ENCODE results near the gene MARCHF11.
A peak's percentile ranks its signal among the peaks of the same experiment; 100 is the strongest.

MARCHF11 gene

GRCh38 chr5:16065831-16066230, 113.8 kb downstream of the MARCHF11 start:
- H3K9ac ChIP-seq (ENCODE audit: low read length): no peak overlapping the region
- no peak overlapping the region for H3K4me2 ChIP-seq (ENCODE audit: low read length)
- no peak overlapping the region for H2AK5ac ChIP-seq (ENCODE audit: low read length)
- H3K36me3 ChIP-seq (ENCODE audit: control insufficient read depth in 1 of 2, insufficient read depth in 2 of 2, low read length in 2 of 2): no peaks in the 10 kb centered on the region
- H3K27ac ChIP-seq (ENCODE audit: low read depth, low read length): no peak overlapping the region
- H2AFZ ChIP-seq (ENCODE audit: insufficient read depth, low read length, poor library complexity): no peak overlapping the region
- H2BK120ac ChIP-seq (ENCODE audit: insufficient read depth, low read length, poor library complexity): no peak overlapping the region
- no peak for DNase-seq
- H4K12ac ChIP-seq (ENCODE audit: low read depth, low read length): no peak overlapping the region
- H3K23ac ChIP-seq (ENCODE audit: low read length): no peak overlapping the region
- H3K27me3 ChIP-seq (ENCODE audit: insufficient read depth, low read length): no peaks in the 10 kb centered on the region
- H3K79me1 ChIP-seq (ENCODE audit: low read length): no peaks in the 10 kb centered on the region
- no peaks in the 10 kb centered on the region for H3K9me3 ChIP-seq (ENCODE audit: insufficient read depth, low read depth, low read length)
- H3K18ac ChIP-seq (ENCODE audit: low read length): no peak overlapping the region
- H4K8ac ChIP-seq (ENCODE audit: low read depth, low read length): no peak overlapping the region
- WGBS (ENCODE audit: extremely low coverage, insufficient coverage, insufficient read length): no CpG with 5 or more reads among the region's 4 CpGs
- no peaks in the 10 kb centered on the region for H3K79me2 ChIP-seq (ENCODE audit: control insufficient read depth, insufficient read depth, low read length, poor library complexity)
- H3K4me1 ChIP-seq (ENCODE audit: control insufficient read depth in 1 of 2, insufficient read depth in 2 of 2, low read length in 2 of 2): no peaks in the 10 kb centered on the region
- H4K91ac ChIP-seq (ENCODE audit: low read depth, low read length): no peak overlapping the region
- H2BK5ac ChIP-seq (ENCODE audit: low read depth, low read length, poor library complexity): no peak overlapping the region
- no peak overlapping the region for H3K4me3 ChIP-seq (ENCODE audit: low read depth, low read length)
- H3K4ac ChIP-seq (ENCODE audit: low read depth, low read length): no peak overlapping the region
- H2BK12ac ChIP-seq (ENCODE audit: low read length): no peak overlapping the region
- no peak overlapping the region for H3K14ac ChIP-seq (ENCODE audit: low read length)

- Histone ChIP-seq H3K79me1 (ENCODE audit: low read length) (no peaks in the 10 kb centered on the region), H3K4me2 (ENCODE audit: low read length) (no peak overlapping the region), H3K23ac (ENCODE audit: low read length) (no peak overlapping the region), H2AK5ac (ENCODE audit: low read length) (no peak overlapping the region), H4K8ac (ENCODE audit: low read depth, low read length) (no peak overlapping the region), H3K18ac (ENCODE audit: low read length) (no peak overlapping the region), H3K4me1 (ENCODE audit: control insufficient read depth in 1 of 2, insufficient read depth in 2 of 2, low read length in 2 of 2) (no peaks in the 10 kb centered on the region), H4K12ac (ENCODE audit: low read depth, low read length) (no peak overlapping the region), H3K27ac (ENCODE audit: low read depth, low read length) (no peak overlapping the region), H2BK120ac (ENCODE audit: insufficient read depth, low read length, poor library complexity) (no peak overlapping the region), H2BK5ac (ENCODE audit: low read depth, low read length, poor library complexity) (no peak overlapping the region), H3K79me2 (ENCODE audit: control insufficient read depth, insufficient read depth, low read length, poor library complexity) (no peaks in the 10 kb centered on the region), H3K4me3 (ENCODE audit: low read depth, low read length) (no peak overlapping the region), H3K14ac (ENCODE audit: low read length) (no peak overlapping the region), H3K36me3 (ENCODE audit: control insufficient read depth in 1 of 2, insufficient read depth in 2 of 2, low read length in 2 of 2) (no peaks in the 10 kb centered on the region), H3K4ac (ENCODE audit: low read depth, low read length) (no peak overlapping the region), H3K9ac (ENCODE audit: low read length) (no peak overlapping the region), H3K9me3 (ENCODE audit: insufficient read depth, low read depth, low read length) (no peaks in the 10 kb centered on the region), H2AFZ (ENCODE audit: insufficient read depth, low read length, poor library complexity) (no peak overlapping the region), H2BK12ac (ENCODE audit: low read length) (no peak overlapping the region), H4K91ac (ENCODE audit: low read depth, low read length) (no peak overlapping the region), H3K27me3 (ENCODE audit: insufficient read depth, low read length) (no peaks in the 10 kb centered on the region)
- no peak for DNase-seq
- WGBS (ENCODE audit: extremely low coverage, insufficient coverage, insufficient read length): no CpG with 5 or more reads among the region's 9 CpGs
Measured at GRCh38 chr5:16064135-16064893, 115.3 kb downstream of the MARCHF11 start.

- Histone ChIP-seq H2BK5ac (ENCODE audit: low read depth, low read length, poor library complexity) (no peak overlapping the region), H3K79me1 (ENCODE audit: low read length) (no peaks in the 10 kb centered on the region), H3K27me3 (ENCODE audit: insufficient read depth, low read length) (no peaks in the 10 kb centered on the region), H3K27ac (ENCODE audit: low read depth, low read length) (no peak overlapping the region), H4K8ac (ENCODE audit: low read depth, low read length) (no peak overlapping the region), H3K36me3 (ENCODE audit: control insufficient read depth in 1 of 2, insufficient read depth in 2 of 2, low read length in 2 of 2) (no peaks in the 10 kb centered on the region), H3K23ac (ENCODE audit: low read length) (no peak overlapping the region), H2BK120ac (ENCODE audit: insufficient read depth, low read length, poor library complexity) (no peak overlapping the region), H3K4me1 (ENCODE audit: control insufficient read depth in 1 of 2, insufficient read depth in 2 of 2, low read length in 2 of 2) (no peaks in the 10 kb centered on the region), H2AFZ (ENCODE audit: insufficient read depth, low read length, poor library complexity) (no peak overlapping the region), H3K14ac (ENCODE audit: low read length) (no peak overlapping the region), H2AK5ac (ENCODE audit: low read length) (no peak overlapping the region), H3K18ac (ENCODE audit: low read length) (no peak overlapping the region), H3K9ac (ENCODE audit: low read length) (no peak overlapping the region), H4K12ac (ENCODE audit: low read depth, low read length) (no peak overlapping the region), H3K4ac (ENCODE audit: low read depth, low read length) (no peak overlapping the region), H3K4me2 (ENCODE audit: low read length) (no peak overlapping the region), H2BK12ac (ENCODE audit: low read length) (no peak overlapping the region), H4K91ac (ENCODE audit: low read depth, low read length) (no peak overlapping the region), H3K79me2 (ENCODE audit: control insufficient read depth, insufficient read depth, low read length, poor library complexity) (no peaks in the 10 kb centered on the region), H3K4me3 (ENCODE audit: low read depth, low read length) (no peak overlapping the region), H3K9me3 (ENCODE audit: insufficient read depth, low read depth, low read length) (no peaks in the 10 kb centered on the region)
- WGBS (ENCODE audit: extremely low coverage, insufficient coverage, insufficient read length): no CpG with 5 or more reads among the region's 3 CpGs
- no peak for DNase-seq
Measured at GRCh38 chr5:16061163-16061562, 118.4 kb downstream of the MARCHF11 start.

- Histone ChIP-seq H3K27me3 (ENCODE audit: insufficient read depth, low read length) (no peaks in the 10 kb centered on the region), H2BK12ac (ENCODE audit: low read length) (no peak overlapping the region), H3K18ac (ENCODE audit: low read length) (no peak overlapping the region), H2AK5ac (ENCODE audit: low read length) (no peak overlapping the region), H3K4me2 (ENCODE audit: low read length) (no peak overlapping the region), H3K36me3 (ENCODE audit: control insufficient read depth in 1 of 2, insufficient read depth in 2 of 2, low read length in 2 of 2) (no peaks in the 10 kb centered on the region), H2BK5ac (ENCODE audit: low read depth, low read length, poor library complexity) (no peak overlapping the region), H4K12ac (ENCODE audit: low read depth, low read length) (no peak overlapping the region), H3K27ac (ENCODE audit: low read depth, low read length) (no peak overlapping the region), H3K4ac (ENCODE audit: low read depth, low read length) (no peak overlapping the region), H2BK120ac (ENCODE audit: insufficient read depth, low read length, poor library complexity) (no peak overlapping the region), H3K4me1 (ENCODE audit: control insufficient read depth in 1 of 2, insufficient read depth in 2 of 2, low read length in 2 of 2) (no peaks in the 10 kb centered on the region), H3K14ac (ENCODE audit: low read length) (no peak overlapping the region), H3K9ac (ENCODE audit: low read length) (no peak overlapping the region), H3K79me2 (ENCODE audit: control insufficient read depth, insufficient read depth, low read length, poor library complexity) (no peaks in the 10 kb centered on the region), H4K91ac (ENCODE audit: low read depth, low read length) (no peak overlapping the region), H3K9me3 (ENCODE audit: insufficient read depth, low read depth, low read length) (no peaks in the 10 kb centered on the region), H3K79me1 (ENCODE audit: low read length) (no peaks in the 10 kb centered on the region), H3K4me3 (ENCODE audit: low read depth, low read length) (no peak overlapping the region), H4K8ac (ENCODE audit: low read depth, low read length) (no peak overlapping the region), H3K23ac (ENCODE audit: low read length) (no peak overlapping the region), H2AFZ (ENCODE audit: insufficient read depth, low read length, poor library complexity) (no peak overlapping the region)
- peak in 1 of 2 donors; percentile 25 for DNase-seq
- no CpG with 5 or more reads among the region's 1 CpG for WGBS (ENCODE audit: extremely low coverage, insufficient coverage, insufficient read length)
Measured at GRCh38 chr5:16057277-16057676, 122.3 kb downstream of the MARCHF11 start.
